DND-41 (cell line): ENCODE measurements around the gene SERTM2.

Source experiments
- EZH2 ChIP-seq: IDR thresholded peaks from 3 replicates; pipeline ENCODE4 v1.6.1; 2012; ENCODE audit warnings: borderline replicate concordance, low read depth, mild to moderate bottlenecking, moderate library complexity, low read length, inconsistent platforms; ENCODE audit not compliant: severe bottlenecking
- TF ChIP-seq, protein P1 (sequence below): IDR thresholded peaks from 2 replicates; pipeline ENCODE4 v1.5.1; 2012; ENCODE audit warnings: borderline replicate concordance, low read length, moderate library complexity, mild to moderate bottlenecking; ENCODE audit not compliant: poor library complexity, severe bottlenecking; ENCODE audit errors: extremely low read depth

DNA sequence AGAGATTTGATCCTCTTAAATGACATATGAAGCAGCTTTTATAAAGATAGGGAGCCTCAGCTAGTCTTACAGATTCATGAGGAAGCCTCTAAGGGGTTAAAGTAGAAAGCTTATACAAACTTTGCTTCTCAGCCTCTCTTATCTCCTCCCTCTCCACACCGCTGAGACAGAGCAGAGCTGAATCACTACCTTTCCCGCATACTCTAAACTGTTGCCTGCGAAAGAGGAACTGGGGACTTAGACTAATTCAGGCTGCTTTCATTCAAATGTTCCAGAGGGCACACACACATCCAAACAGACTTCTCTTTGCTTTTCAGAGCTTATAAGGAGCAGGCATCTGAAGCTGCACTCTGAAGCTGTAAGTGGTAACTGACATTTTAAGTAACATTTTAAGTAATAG, at the start of gene SERTM2:
- TF ChIP-seq, protein P1, sequence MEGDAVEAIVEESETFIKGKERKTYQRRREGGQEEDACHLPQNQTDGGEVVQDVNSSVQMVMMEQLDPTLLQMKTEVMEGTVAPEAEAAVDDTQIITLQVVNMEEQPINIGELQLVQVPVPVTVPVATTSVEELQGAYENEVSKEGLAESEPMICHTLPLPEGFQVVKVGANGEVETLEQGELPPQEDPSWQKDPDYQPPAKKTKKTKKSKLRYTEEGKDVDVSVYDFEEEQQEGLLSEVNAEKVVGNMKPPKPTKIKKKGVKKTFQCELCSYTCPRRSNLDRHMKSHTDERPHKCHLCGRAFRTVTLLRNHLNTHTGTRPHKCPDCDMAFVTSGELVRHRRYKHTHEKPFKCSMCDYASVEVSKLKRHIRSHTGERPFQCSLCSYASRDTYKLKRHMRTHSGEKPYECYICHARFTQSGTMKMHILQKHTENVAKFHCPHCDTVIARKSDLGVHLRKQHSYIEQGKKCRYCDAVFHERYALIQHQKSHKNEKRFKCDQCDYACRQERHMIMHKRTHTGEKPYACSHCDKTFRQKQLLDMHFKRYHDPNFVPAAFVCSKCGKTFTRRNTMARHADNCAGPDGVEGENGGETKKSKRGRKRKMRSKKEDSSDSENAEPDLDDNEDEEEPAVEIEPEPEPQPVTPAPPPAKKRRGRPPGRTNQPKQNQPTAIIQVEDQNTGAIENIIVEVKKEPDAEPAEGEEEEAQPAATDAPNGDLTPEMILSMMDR = no peak
- no peak for TF ChIP-seq EZH2
